BJ (cell line): Measurements from ENCODE around the gene EFCAB12. TPM values are rescaled to one million over a fixed set of nuclear protein-coding genes. Genes with fewer than 3 reads are reported as not detected.
A peak's percentile ranks its signal among the peaks of the same experiment; 100 is the strongest.

ENCODE experiments used
- CTCF ChIA-PET: fragments of 350-600 bp; formaldehyde crosslinking; extraction: SDS; loops from one replicate; lab custom pipeline; 2021; ENCODE audit warnings: antibody characterized with exemption, inconsistent platforms; lab: Yijun Ruan, JAX
- POLR2A ChIA-PET: fragments of 300-600 bp; sonication (Branson Sonifier 250); formaldehyde crosslinking; extraction: SDS; loops from one replicate; lab custom pipeline; 2021; ENCODE audit warnings: antibody characterized with exemption; lab: Charles Lee
- DNase-seq: peaks from one replicate; pipeline ENCODE4 v3.0.0-alpha.2; 2011; ENCODE audit warnings: low read depth
- H3K27me3 ChIP-seq: 2 replicates; pipeline ENCODE4 v1.6.0; 2011; ENCODE audit warnings: low read length; ENCODE audit not compliant: control insufficient read depth, insufficient read depth
- H3K36me3 ChIP-seq: 2 replicates; pipeline ENCODE4 v1.5.1; 2011; ENCODE audit warnings: low read length; ENCODE audit not compliant: control insufficient read depth, insufficient read depth
- H3K4me3 ChIP-seq: 2 replicates; pipeline ENCODE4 v1.5.1; 2011; ENCODE audit warnings: low read depth, mild to moderate bottlenecking, control low read depth, low read length
- polyA plus RNA-seq: library from polyadenylated mRNA; depleted of rRNA; stranded (reverse); fragments of >200 nt; gene quantifications from 2 replicates; pipeline ENCODE4 v1.2.3, GENCODE V29; 2011
- TF ChIP-seq, protein P1 (sequence below): IDR thresholded peaks from 2 replicates; pipeline ENCODE4 v1.5.1; 2011; ENCODE audit warnings: low read depth, mild to moderate bottlenecking, control low read depth, inconsistent platforms, low read length, moderate library complexity; ENCODE audit not compliant: insufficient read depth

The EFCAB12 gene
- polyA plus RNA-seq, 1 experiment, result 0.02 TPM

DNA sequence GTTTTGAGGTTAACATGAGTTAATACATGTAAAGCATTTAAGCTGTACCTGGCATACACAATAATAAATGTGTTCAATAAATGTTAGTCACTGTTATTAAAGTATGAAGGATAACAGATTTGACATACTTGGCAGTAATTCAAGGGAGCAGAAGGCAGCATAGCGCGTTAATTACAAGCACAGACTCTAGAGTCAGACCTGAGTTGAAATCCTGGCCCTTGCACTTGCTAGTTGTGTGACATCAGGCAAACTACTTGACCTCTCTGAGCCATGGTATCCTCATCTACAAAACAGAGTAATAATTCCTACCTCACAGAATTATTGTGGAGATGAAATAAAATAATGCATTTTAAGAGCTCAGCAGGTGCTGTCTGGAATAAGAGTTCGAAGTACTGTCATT lies 17.0 kb upstream of the EFCAB12 start:
- Histone ChIP-seq H3K36me3 (no peaks in the 10 kb centered on the region), H3K4me3 (no peak overlapping the region), H3K27me3 (no peaks in the 10 kb centered on the region)
- ChIA-PET POLR2A (no interaction called here), CTCF (interaction anchor here (1.1 kb wide), 1 partner anchor 19 kb away, joined by 4 read pairs; no protein-coding TSS in a partner anchor)
- DNase-seq, result no peak
- TF ChIP-seq, protein P1, sequence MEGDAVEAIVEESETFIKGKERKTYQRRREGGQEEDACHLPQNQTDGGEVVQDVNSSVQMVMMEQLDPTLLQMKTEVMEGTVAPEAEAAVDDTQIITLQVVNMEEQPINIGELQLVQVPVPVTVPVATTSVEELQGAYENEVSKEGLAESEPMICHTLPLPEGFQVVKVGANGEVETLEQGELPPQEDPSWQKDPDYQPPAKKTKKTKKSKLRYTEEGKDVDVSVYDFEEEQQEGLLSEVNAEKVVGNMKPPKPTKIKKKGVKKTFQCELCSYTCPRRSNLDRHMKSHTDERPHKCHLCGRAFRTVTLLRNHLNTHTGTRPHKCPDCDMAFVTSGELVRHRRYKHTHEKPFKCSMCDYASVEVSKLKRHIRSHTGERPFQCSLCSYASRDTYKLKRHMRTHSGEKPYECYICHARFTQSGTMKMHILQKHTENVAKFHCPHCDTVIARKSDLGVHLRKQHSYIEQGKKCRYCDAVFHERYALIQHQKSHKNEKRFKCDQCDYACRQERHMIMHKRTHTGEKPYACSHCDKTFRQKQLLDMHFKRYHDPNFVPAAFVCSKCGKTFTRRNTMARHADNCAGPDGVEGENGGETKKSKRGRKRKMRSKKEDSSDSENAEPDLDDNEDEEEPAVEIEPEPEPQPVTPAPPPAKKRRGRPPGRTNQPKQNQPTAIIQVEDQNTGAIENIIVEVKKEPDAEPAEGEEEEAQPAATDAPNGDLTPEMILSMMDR, result no peak

DNA sequence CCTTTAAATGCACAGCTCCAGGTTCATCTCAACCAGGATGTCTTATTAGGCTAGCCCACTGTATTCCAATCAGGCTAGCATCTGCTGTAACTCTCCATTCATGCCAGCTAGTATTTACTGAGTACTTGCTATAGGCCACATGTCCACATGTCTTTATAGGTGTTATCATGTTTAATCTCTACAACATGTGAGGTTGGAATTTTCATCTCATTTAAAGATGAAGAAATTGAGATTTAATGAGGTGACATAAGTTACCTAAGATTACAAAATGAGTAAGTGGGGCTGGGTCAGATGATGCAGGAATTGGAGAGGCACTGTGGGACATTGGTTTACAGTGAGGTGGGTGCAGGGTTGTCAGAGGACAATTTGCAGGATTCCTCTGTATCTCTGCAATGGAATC lies 14.5 kb upstream of the EFCAB12 start:
- TF ChIP-seq, protein P1, result no peak
- DNase-seq, result no peak
- POLR2A ChIA-PET, result no interaction called here
- no peaks in the 10 kb centered on the region for H3K36me3 ChIP-seq
- H3K4me3 ChIP-seq, result no peak overlapping the region
- no peaks in the 10 kb centered on the region for H3K27me3 ChIP-seq
- CTCF ChIA-PET, result interaction anchor here (1.1 kb wide), 1 partner anchor 184 kb away, joined by 3 read pairs; no protein-coding TSS in a partner anchor

- CTCF ChIA-PET, result interaction anchor here (1.1 kb wide), 1 partner anchor 185 kb away, joined by 3 read pairs; no protein-coding TSS in a partner anchor
- DNase-seq, result no peak
- Histone ChIP-seq H3K27me3 (no peaks in the 10 kb centered on the region), H3K4me3 (no peak overlapping the region), H3K36me3 (no peaks in the 10 kb centered on the region)
- TF ChIP-seq, protein P1, result no peak
- POLR2A ChIA-PET, result no interaction called here
Measured at GRCh38 chr3:129442486-129442885, 14.1 kb upstream of the EFCAB12 start.

DNA sequence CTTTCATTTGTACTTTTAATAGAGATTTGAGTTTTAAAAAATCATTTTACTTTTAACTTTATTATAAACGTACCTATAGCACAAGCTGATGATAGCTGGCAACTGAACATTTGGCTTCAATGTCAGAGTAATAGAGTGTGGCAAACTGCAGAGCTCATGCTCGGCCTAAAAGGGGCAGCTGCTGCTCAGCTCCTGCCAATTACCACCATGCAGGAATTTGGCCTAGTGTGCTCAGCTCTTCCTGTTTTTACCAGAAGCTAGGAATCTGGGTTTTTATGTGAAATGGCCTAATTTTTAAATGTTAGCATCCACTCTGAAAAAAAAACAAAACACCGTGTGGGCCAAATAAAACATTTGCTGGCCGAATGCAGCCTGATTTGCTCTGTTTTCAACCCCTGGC lies 13.3 kb upstream of the EFCAB12 start:
- TF ChIP-seq, protein P1, result 0 out of 2 replicates have a peak, but pooled peaks have one; percentile 23
- ChIA-PET CTCF (interaction anchor here (1.0 to 1.5 kb wide), 3 partner anchors 59 to 500 kb away, joined by 3 to 4 read pairs (median 4); a partner anchor contains a TSS), POLR2A (interaction anchor here (0.6 to 0.7 kb wide), 2 partner anchors 256 to 451 kb away, joined by 3 read pairs; no protein-coding TSS in a partner anchor)
- peak overlapping the region; percentile 7; the same call in 1 of the 2 replicates for H3K4me3 ChIP-seq
- peak; percentile 26 for DNase-seq
- no peaks in the 10 kb centered on the region for H3K27me3 ChIP-seq
- H3K36me3 ChIP-seq, result 0 out of 2 replicates have a peak, but pooled peaks cover 1% of the 10 kb centered on the region

DNA sequence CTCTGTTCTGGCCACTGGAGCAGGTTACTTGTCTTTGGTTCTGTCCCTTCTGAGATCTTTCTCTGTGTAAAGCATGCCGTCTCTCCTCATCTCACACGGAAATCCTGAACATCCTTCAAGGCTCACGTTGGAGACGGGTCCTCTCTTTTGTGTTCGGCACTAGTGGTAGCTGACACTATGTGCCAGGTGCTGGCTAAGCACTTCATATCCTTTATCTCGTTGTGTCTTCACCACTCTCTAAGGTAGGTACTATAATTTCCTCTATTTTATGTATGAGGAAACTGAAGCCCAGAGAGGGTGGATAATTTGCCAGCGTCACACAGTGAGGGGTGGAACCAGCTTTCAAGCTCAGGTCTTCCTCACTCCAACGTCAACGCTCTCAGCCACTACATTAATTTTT lies 12.8 kb upstream of the EFCAB12 start:
- POLR2A ChIA-PET, result interaction anchor here (0.6 to 0.7 kb wide), 2 partner anchors 256 to 451 kb away, joined by 3 read pairs; no protein-coding TSS in a partner anchor
- DNase-seq, result no peak

More for the DNA sequence above, 12.8 kb upstream of the EFCAB12 start:
- TF ChIP-seq, protein P1, result no peak
- Histone ChIP-seq H3K4me3 (peak overlapping the region; percentile 78), H3K27me3 (no peaks in the 10 kb centered on the region), H3K36me3 (peaks cover 2% of the 10 kb centered on the region; the same call in 1 of the 2 replicates)
- CTCF ChIA-PET, result interaction anchor here (1.0 to 1.5 kb wide), 3 partner anchors 58 to 501 kb away, joined by 3 to 4 read pairs (median 4); a partner anchor contains a TSS
